ENCODE results near the gene CREB3L2. TPM values are rescaled to one million over a fixed set of nuclear protein-coding genes. Genes with fewer than 3 reads are reported as not detected.
"Not testable (repeated sequence)": the region's sequence is repeated elsewhere in the genome, so short reads cannot be mapped to it uniquely, and the experiment has no call there.

Gene CREB3L2
- total RNA-seq, 2 donors from 2014 or later: 106 to 129 TPM

DNA sequence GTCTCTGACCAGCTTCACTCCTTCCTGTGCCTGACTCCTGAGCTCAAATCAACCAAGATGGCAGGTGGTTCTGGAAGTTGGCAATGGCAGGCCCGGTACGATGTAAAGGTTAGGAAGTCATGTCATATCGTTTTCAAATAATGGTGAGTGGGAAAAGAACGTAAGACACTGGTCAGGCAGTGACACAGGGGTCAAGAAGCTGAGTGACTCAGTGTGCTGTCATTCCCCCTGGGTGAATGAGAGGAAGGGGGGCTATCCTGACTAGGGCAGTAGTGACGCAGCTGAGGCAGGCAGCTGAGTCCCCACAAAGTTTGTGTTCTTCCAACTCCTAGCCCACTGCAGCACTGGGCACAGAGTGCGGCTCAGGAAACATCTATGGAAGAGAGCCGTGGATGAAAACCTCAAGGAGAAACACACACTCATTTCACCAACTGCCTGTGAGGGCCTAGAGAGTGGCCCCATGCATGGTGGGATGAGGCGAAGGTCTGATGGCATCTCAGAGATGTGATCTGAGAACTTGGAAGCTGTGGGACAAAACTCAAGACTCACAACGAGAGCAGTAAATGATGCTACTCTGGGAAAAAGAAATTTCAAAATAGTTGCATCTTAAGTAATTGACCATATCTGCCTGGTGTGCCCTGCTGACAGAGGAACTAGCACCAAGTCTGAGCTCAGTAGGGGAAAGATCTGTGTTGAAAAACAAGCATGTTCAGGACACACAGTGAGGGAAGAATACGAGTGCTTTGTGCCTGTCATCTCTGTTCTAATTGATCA, 23.2 kb downstream of the CREB3L2 start:
- peak; percentile 89 for DNase-seq (ENCODE audit: low spot score)
- intact Hi-C loops (cut with DNase I): no loop called here

GRCh38 chr7:137977173-137977572, 24.7 kb downstream of the CREB3L2 start:
- no peak for DNase-seq (ENCODE audit: low spot score)
- intact Hi-C loops (cut with DNase I): no loop called here

DNA sequence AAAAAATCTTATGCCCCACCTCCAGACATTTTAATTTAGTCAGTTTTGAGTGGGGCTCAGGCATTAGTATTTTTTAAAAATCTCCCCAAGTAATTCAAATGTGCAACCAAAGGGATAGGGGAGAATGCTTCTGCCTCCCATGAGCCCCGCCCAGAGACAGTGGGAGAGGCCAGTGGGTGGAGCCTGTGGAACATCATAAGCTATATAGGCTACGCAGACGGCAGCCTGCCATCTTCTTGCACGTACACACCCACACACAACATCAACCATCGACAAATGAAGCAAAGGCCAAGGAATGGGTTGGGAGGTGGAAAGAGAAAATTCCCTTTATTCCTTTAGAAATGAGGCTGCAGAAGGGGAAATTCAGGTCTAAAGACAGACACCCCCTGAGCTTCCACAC, 25.2 kb downstream of the CREB3L2 start:
- DNase-seq (ENCODE audit: low spot score): no peak
- intact Hi-C loops (cut with DNase I): no loop called here

DNA sequence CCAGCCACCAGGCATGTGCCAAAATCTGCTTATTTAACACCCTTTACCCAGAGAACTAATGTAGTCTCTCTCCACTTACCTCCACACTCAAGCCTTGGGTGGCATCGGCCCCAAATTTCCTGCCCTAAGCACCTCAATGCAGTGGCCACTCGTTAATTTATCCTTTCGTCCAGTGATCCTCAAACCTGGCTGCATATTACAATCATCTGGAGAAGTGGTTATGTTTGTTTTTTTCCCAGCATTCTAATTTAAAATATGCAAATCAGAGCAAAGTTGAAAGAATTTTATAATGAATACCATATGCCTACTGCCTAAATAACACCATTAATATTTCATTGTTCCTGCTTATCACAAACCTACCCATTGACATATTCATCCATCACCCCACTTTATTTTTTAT, 25.7 kb downstream of the CREB3L2 start:
- intact Hi-C loops (cut with DNase I): no loop called here
- no peak for DNase-seq (ENCODE audit: low spot score)

- DNase-seq (ENCODE audit: low spot score): no peak
- intact Hi-C loops (cut with DNase I): no loop called here
Observed at GRCh38 chr7:137975768-137976167, 26.1 kb downstream of the CREB3L2 start.

- no peak for DNase-seq (ENCODE audit: low spot score)
- intact Hi-C loops (cut with DNase I): no loop called here
Observed at GRCh38 chr7:137975221-137975620, 26.7 kb downstream of the CREB3L2 start.

GRCh38 chr7:137974766-137975165, 27.1 kb downstream of the CREB3L2 start:
- no peak for DNase-seq (ENCODE audit: low spot score)
- intact Hi-C loops (cut with DNase I): no loop called here

- no peak for DNase-seq (ENCODE audit: low spot score)
- intact Hi-C loops (cut with DNase I): no loop called here
Observed at GRCh38 chr7:137970253-137970975, 31.5 kb downstream of the CREB3L2 start.

GRCh38 chr7:137969828-137970227, 32.1 kb downstream of the CREB3L2 start:
- DNase-seq (ENCODE audit: low spot score): no peak
- intact Hi-C loops (cut with DNase I): no loop called here

GRCh38 chr7:137968890-137969289, 33.0 kb downstream of the CREB3L2 start:
- intact Hi-C loops (cut with DNase I): no loop called here
- no peak for DNase-seq (ENCODE audit: low spot score)

- intact Hi-C loops (cut with DNase I); DNase-seq (ENCODE audit: low spot score): not testable (repeated sequence)
Observed at GRCh38 chr7:137968339-137968738, 33.5 kb downstream of the CREB3L2 start.

GRCh38 chr7:137967143-137968018, 34.5 kb downstream of the CREB3L2 start:
- DNase-seq (ENCODE audit: low spot score): no peak
- intact Hi-C loops (cut with DNase I): no loop called here

DNA sequence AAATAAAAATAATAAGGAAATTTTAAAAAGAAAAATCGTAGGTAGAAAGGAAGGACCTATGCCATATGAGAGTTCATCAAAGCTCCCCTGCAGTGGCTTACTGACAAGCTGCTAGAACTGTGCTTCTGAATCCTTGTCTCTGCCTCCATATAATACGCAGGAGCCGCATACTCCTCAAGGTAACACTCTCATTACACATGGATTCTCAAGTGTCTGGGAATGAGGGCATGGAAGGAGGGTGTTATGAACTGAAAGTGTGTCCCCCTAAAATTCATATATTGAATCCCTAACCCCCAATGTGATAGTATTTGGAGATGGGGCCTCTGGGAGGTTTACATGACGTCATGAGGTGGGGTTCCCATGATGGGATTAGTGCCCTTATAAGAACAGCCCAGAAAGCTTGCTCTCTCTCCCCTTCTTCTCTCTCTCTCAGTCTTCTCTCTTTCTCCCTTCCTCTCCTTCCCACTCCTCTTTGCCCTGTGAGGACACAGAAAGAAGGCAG, 35.2 kb downstream of the CREB3L2 start:
- intact Hi-C loops (cut with DNase I): no loop called here
- DNase-seq (ENCODE audit: low spot score): no peak

GRCh38 chr7:137965942-137966640, 35.8 kb downstream of the CREB3L2 start:
- intact Hi-C loops (cut with DNase I): no loop called here
- no peak for DNase-seq (ENCODE audit: low spot score)

DNA sequence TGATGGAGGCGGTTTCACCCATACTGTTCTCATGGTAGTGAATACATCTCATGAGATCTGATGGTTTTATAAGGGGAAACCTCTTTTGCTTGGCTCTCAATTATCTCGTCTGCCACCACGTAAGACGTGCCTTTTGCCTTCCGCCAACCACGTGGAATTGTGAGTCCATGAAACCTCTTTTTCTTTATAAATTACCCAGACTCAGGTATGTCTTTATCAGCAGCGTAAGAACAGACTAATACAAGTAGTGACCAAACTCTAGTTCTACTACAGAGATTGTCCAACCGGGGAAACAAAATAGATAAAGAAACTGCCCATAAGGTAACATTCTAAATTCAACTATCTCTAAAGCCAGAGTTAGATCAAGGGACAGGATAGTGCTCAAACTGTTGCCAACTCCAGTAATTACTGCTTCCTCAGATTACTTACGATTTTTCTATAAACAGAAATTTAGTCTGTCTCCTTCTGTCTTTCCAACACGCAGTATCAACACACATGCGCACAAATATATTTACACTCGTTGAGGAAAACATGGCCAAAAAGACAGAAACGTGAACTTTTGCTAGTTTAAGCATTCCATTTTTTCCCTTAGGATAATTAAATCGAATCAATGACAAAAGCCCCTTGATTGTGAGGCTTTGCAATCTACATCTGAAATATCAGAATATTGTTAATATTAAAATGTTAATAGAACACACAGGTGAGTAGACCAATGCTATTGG, 36.9 kb downstream of the CREB3L2 start:
- no peak for DNase-seq (ENCODE audit: low spot score)

GRCh38 chr7:137962875-137963507, 38.9 kb downstream of the CREB3L2 start:
- intact Hi-C loops (cut with DNase I): no loop called here

More for the DNA sequence above, 36.9 kb downstream of the CREB3L2 start:
- intact Hi-C loops (cut with DNase I): no loop called here

GRCh38 chr7:137962491-137962874, 39.4 kb downstream of the CREB3L2 start:
- DNase-seq (ENCODE audit: low spot score): no peak
- intact Hi-C loops (cut with DNase I): no loop called here

More at GRCh38 chr7:137962875-137963507, 38.9 kb downstream of the CREB3L2 start:
- no peak for DNase-seq (ENCODE audit: low spot score)

Data from posterior vena cava (tissue), 2 donors.